ENCODE measurements around the gene DST.

- TF ChIP-seq CTCF (IDR thresholded peaks at IDR 0.05) (no peak), EZH2 (IDR thresholded peaks at IDR 0.05) (no peak), EZH2phosphoT487 (IDR thresholded peaks at IDR 0.05) (no peak)
These were observed 147.0 kb downstream of the DST start for GRCh38 chr6:56495654-56496053.
